ENCODE results near the gene INSYN2B.

- no peak for TF ChIP-seq TARDBP (IDR thresholded peaks at IDR 0.05)
- TF ChIP-seq SP1 (IDR thresholded peaks at IDR 0.05) = no peak
- no peak for TF ChIP-seq ELF4 (IDR thresholded peaks at IDR 0.05)
- no peak for TF ChIP-seq HDGF (IDR thresholded peaks at IDR 0.05; ENCODE audit: borderline replicate concordance)
- TF ChIP-seq ZNF384 (IDR thresholded peaks at IDR 0.05) = no peak
- no peak for TF ChIP-seq LEF1 (IDR thresholded peaks at IDR 0.05; ENCODE audit: borderline replicate concordance)
- TF ChIP-seq SUZ12 (IDR thresholded peaks at IDR 0.05) = no peak
- no peak for TF ChIP-seq ARNT (IDR thresholded peaks at IDR 0.05)
- TF ChIP-seq FOXK2 (IDR thresholded peaks at IDR 0.05) = no peak
- TF ChIP-seq BHLHE40 (IDR thresholded peaks at IDR 0.05; ENCODE audit: borderline replicate concordance) = no peak
- TF ChIP-seq FOXA1 (IDR thresholded peaks at IDR 0.05) = no peak
- TF ChIP-seq CTBP1 (IDR thresholded peaks at IDR 0.05; ENCODE audit: borderline replicate concordance) = no peak
- TF ChIP-seq FOXM1 (IDR thresholded peaks at IDR 0.05; ENCODE audit: borderline replicate concordance) = no peak
- no peak for TF ChIP-seq NFRKB (IDR thresholded peaks at IDR 0.05)
These were observed 71.4 kb downstream of the INSYN2B start for GRCh38 chr5:169908864-169909263.
